Upper lobe of left lung (tissue), 6 donors: ENCODE results near the gene PCDHB13. TPM values are rescaled to one million over a fixed set of nuclear protein-coding genes. Genes with fewer than 3 reads are reported as not detected.
A peak's percentile ranks its signal among the peaks of the same experiment; 100 is the strongest.
"Not testable (repeated sequence)": the region's sequence is repeated elsewhere in the genome, so short reads cannot be mapped to it uniquely, and the experiment has no call there.

Source experiments
- ATAC-seq, 2 donors: fragments of 200-7000 bp; cut with Tn5 transposase; one replicate each; pipeline ENCODE4 v1.9.1; 2022; ENCODE audit warnings: mild to moderate bottlenecking in 2 of 2, moderate library complexity in 2 of 2; ENCODE audit not compliant: low FRiP score in 2 of 2
- DNase-seq, 2 donors: peaks; one replicate each; pipeline ENCODE4 v3.0.0-alpha.2; 2019 to 2020
- H3K27ac ChIP-seq, 4 donors: fragments of 200-600 bp; sonication (generic); one replicate each; pipeline ENCODE4 v1.5.1; 2016 to 2019
- H3K27me3 ChIP-seq, 4 donors: fragments of 200-600 bp; sonication (generic); one replicate each; pipeline ENCODE4 v1.5.1; 2017 to 2019
- H3K36me3 ChIP-seq, 4 donors: fragments of 200-600 bp; sonication (generic); one replicate each; pipeline ENCODE4 v1.5.1; 2016 to 2019
- H3K4me1 ChIP-seq, 4 donors: fragments of 200-600 bp; sonication (generic); one replicate each; pipeline ENCODE4 v1.5.1; 2018 to 2019
- H3K4me3 ChIP-seq, 4 donors: fragments of 200-600 bp; sonication (generic); one replicate each; pipeline ENCODE4 v1.5.1; 2017 to 2019; ENCODE audit warnings: mild to moderate bottlenecking in 2 of 4, moderate library complexity in 1 of 4
- H3K9me3 ChIP-seq, 4 donors: fragments of 200-600 bp; sonication (generic); one replicate each; pipeline ENCODE4 v1.5.1; 2018 to 2019
- EP300 ChIP-seq, 4 donors: sonication (generic); formaldehyde crosslinking; IDR thresholded peaks; one replicate each; pipeline ENCODE4 v1.5.1; 2017; ENCODE audit warnings: antibody characterized with exemption in 4 of 4, control low read depth in 2 of 4
- POLR2A ChIP-seq, 4 donors: fragments of 450-650 bp; IDR thresholded peaks; one replicate each; pipeline ENCODE4 v1.5.1; 2016 to 2017; ENCODE audit warnings: antibody characterized with exemption in 4 of 4, mild to moderate bottlenecking in 2 of 4
- POLR2AphosphoS5 ChIP-seq, 2 donors: sonication (generic); formaldehyde crosslinking; IDR thresholded peaks; one replicate each; pipeline ENCODE4 v1.5.1; 2017; ENCODE audit warnings: antibody characterized with exemption in 2 of 2
- WGBS, 2 donors: methylation state at CpG; one replicate each; pipeline ENCODE4 v1.1.5; 2017 to 2018; 5-methylcytosine and 5-hydroxymethylcytosine counted together
- total RNA-seq, 6 donors: library from RNA; depleted of rRNA in 4 of 6; stranded (reverse); fragments of >200 nt in 4 of 6; gene quantifications; one replicate each; pipeline versions ENCODE4 v1.1.0 to v1.2.1, GENCODE V29; 2016 to 2021
- TF ChIP-seq, protein P1 (sequence below), 6 experiments: fragments of 450-650 bp in 4 of 6; fragments of 200-600 bp in 2 of 6; sonication (generic) in 2 of 6; IDR thresholded peaks; one replicate each; pipeline ENCODE4 v1.5.1; 2016 to 2019; ENCODE audit warnings: antibody characterized with exemption in 6 of 6
- donor health status: DM: no; HTN: no; CAD: no; lungs with moderate emphysema.
- donor health status: DM: no; HTN: yes; CAD: no; lungs with severe emphysema.

Gene PCDHB13
- total RNA-seq, 6 donors from 2014 or later, result 1.2 to 3.1 (median 2.1) TPM

DNA sequence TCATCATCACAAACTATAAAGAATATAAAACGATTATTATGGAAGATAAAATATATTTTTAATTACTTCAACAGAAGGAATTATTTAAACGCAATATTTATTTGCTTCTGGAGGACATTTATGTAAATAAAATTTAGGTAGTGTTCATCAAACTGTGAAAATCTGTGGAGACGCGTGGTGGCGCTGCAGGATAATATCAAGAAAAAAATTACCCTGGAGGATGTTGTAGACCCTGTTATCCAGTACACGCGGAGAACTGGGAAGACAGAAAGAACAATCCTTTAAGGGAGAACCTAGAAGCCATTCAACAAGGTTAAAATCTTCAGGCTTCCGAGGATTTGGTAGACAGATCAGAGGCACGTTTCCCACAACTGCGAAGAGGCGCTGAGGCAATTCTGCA lies 5.2 kb upstream of the PCDHB13 start, which contains the start of gene PCDHB12:
TSS of gene PCDHB12 (plus strand) at position 242 of the 400 bp plus-strand sequence. CDS start 189 bp downstream, outside the sequence.
- DNase-seq (no peak), ATAC-seq (no peak)
- Histone ChIP-seq H3K9me3 (peaks cover 26 to 37% (median 34%) of the 10 kb centered on the region in 4 donors), H3K27me3 (no peaks in the 10 kb centered on the region), H3K27ac (no peak within 1 kb of the TSS), H3K36me3 (no peaks in the 10 kb centered on the region), H3K4me1 (no peaks in the 10 kb centered on the region), H3K4me3 (peak within 1 kb of the TSS in 2 of 4 donors; percentile 17 to 21)
- TF ChIP-seq EP300 (IDR thresholded peaks at IDR 0.05) (no peak), POLR2A (IDR thresholded peaks at IDR 0.05) (no peak), POLR2AphosphoS5 (IDR thresholded peaks at IDR 0.05) (no peak)
- TF ChIP-seq, protein P1, sequence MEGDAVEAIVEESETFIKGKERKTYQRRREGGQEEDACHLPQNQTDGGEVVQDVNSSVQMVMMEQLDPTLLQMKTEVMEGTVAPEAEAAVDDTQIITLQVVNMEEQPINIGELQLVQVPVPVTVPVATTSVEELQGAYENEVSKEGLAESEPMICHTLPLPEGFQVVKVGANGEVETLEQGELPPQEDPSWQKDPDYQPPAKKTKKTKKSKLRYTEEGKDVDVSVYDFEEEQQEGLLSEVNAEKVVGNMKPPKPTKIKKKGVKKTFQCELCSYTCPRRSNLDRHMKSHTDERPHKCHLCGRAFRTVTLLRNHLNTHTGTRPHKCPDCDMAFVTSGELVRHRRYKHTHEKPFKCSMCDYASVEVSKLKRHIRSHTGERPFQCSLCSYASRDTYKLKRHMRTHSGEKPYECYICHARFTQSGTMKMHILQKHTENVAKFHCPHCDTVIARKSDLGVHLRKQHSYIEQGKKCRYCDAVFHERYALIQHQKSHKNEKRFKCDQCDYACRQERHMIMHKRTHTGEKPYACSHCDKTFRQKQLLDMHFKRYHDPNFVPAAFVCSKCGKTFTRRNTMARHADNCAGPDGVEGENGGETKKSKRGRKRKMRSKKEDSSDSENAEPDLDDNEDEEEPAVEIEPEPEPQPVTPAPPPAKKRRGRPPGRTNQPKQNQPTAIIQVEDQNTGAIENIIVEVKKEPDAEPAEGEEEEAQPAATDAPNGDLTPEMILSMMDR (IDR thresholded peaks at IDR 0.05), result no peak
- 22 to 26% methylated on average over 11 of the region's 11 CpGs for WGBS, 2 donors

DNA sequence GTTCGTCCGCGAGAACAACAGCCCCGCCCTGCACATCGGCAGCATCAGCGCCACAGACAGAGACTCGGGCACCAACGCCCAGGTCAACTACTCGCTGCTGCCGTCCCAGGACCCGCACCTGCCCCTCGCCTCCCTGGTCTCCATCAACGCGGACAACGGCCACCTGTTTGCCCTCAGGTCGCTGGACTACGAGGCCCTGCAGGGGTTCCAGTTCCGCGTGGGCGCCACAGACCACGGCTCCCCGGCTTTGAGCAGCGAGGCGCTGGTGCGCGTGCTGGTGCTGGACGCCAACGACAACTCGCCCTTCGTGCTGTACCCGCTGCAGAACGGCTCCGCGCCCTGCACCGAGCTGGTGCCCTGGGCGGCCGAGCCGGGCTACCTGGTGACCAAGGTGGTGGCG lies 3.4 kb upstream of the PCDHB13 start:
- not testable (repeated sequence) for H3K27ac ChIP-seq, H3K36me3 ChIP-seq, H3K27me3 ChIP-seq, ATAC-seq, H3K4me1 ChIP-seq, H3K4me3 ChIP-seq
- 24 to 33% methylated on average over 15 to 18 of the region's 39 CpGs for WGBS, 2 donors
- peaks cover 26 to 50% (median 42%) of the 10 kb centered on the region in 4 donors for H3K9me3 ChIP-seq
- peak in 1 of 2 donors; percentile 69 for DNase-seq

DNA sequence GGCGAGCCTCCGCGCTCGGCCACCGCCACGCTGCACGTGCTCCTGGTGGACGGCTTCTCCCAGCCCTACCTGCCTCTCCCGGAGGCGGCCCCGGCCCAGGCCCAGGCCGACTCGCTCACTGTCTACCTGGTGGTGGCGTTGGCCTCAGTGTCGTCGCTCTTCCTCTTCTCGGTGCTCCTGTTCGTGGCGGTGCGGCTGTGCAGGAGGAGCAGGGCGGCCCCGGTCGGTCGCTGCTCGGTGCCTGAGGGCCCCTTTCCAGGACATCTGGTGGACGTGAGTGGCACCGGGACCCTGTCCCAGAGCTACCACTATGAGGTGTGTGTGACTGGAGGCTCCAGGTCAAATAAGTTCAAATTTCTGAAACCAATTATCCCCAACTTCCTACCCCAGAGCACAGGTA lies 2.9 kb upstream of the PCDHB13 start:
- not testable (repeated sequence) for H3K4me1 ChIP-seq, ATAC-seq, H3K36me3 ChIP-seq, H3K27me3 ChIP-seq, H3K4me3 ChIP-seq, H3K27ac ChIP-seq
- DNase-seq, result peak in 1 of 2 donors; percentile 65
- peaks cover 26 to 54% (median 43%) of the 10 kb centered on the region in 4 donors for H3K9me3 ChIP-seq
- WGBS, 2 donors, result 16 to 21% methylated on average over 5 to 6 of the region's 27 CpGs

DNA sequence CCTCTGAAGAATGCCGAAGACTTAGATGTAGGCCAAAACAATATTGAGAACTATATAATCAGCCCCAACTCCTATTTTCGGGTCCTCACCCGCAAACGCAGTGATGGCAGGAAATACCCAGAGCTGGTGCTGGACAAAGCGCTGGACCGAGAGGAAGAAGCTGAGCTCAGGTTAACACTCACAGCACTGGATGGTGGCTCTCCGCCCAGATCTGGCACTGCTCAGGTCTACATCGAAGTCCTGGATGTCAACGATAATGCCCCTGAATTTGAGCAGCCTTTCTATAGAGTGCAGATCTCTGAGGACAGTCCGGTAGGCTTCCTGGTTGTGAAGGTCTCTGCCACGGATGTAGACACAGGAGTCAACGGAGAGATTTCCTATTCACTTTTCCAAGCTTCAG lies 864 bp downstream of the PCDHB13 start:
- H3K36me3 ChIP-seq, ATAC-seq, H3K4me3 ChIP-seq, DNase-seq, H3K27ac ChIP-seq, H3K27me3 ChIP-seq, H3K4me1 ChIP-seq: not testable (repeated sequence)
- WGBS, 2 donors, result 54% methylated on average over 5 to 12 of the region's 12 CpGs
- peaks cover 51 to 71% (median 58%) of the 10 kb centered on the region in 4 donors for H3K9me3 ChIP-seq

DNA sequence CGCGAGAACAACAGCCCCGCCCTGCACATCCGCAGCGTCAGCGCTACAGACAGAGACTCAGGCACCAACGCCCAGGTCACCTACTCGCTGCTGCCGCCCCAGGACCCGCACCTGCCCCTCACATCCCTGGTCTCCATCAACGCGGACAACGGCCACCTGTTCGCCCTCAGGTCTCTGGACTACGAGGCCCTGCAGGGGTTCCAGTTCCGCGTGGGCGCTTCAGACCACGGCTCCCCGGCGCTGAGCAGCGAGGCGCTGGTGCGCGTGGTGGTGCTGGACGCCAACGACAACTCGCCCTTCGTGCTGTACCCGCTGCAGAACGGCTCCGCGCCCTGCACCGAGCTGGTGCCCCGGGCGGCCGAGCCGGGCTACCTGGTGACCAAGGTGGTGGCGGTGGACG lies 1.8 kb downstream of the PCDHB13 start:
- not testable (repeated sequence) for H3K4me3 ChIP-seq, ATAC-seq, H3K27me3 ChIP-seq, H3K27ac ChIP-seq, H3K36me3 ChIP-seq, H3K4me1 ChIP-seq
- H3K9me3 ChIP-seq, result peaks cover 49 to 67% (median 60%) of the 10 kb centered on the region in 4 donors
- WGBS, 2 donors, result 12 to 44% methylated on average over 6 to 33 of the region's 40 CpGs
- peak in 1 of 2 donors; percentile 61 for DNase-seq

DNA sequence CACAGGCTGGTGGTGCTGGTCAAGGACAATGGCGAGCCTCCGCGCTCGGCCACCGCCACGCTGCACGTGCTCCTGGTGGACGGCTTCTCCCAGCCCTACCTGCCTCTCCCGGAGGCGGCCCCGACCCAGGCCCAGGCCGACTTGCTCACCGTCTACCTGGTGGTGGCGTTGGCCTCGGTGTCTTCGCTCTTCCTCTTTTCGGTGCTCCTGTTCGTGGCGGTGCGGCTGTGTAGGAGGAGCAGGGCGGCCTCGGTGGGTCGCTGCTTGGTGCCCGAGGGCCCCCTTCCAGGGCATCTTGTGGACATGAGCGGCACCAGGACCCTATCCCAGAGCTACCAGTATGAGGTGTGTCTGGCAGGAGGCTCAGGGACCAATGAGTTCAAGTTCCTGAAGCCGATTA lies 2.3 kb downstream of the PCDHB13 start:
- H3K36me3 ChIP-seq, H3K27ac ChIP-seq, H3K4me3 ChIP-seq, ATAC-seq, H3K4me1 ChIP-seq, H3K27me3 ChIP-seq: not testable (repeated sequence)
- 30 to 41% methylated on average over 11 to 18 of the region's 26 CpGs for WGBS, 2 donors
- peaks cover 48 to 65% (median 60%) of the 10 kb centered on the region in 4 donors for H3K9me3 ChIP-seq
- DNase-seq, result peak in 1 of 2 donors; percentile 58

DNA sequence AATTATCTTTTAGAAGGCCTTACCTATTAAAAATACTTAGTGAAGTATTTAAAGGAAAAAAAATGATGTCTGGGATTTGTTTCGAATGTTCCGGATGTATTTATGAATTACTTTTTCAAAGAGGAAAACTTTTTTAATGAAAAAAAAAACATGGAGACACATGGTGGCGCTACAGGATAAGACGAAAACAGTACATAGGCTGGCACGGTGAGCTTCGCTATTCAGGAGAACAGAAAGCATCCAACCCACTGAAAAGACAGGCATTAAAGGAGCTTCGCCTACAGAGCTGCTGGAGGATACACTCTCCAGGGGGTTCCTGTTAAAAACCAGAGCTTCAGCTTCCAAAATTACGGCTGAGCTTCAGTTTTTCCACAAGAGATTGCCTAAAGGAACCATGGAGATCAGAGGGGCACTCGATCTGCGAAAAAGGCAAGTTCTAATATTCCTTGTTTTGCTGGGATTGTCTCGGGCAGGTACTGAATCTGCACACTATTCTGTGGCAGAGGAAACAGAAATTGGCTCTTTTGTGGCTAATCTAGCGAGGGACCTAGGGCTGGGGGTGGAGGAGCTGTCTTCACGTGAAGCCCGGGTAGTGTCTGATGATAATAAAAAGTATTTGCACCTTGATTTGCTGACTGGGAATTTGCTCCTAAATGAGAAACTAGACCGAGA lies 9.5 kb downstream of the PCDHB13 start, which contains the start of gene PCDHB14:
TSS of gene PCDHB14 (plus strand) at position 232 of the 672 bp plus-strand sequence. CDS start at position 395, 163 bp downstream.
- DNase-seq, result no peak
- WGBS, 2 donors, result 23 to 31% methylated on average over 15 of the region's 15 CpGs
- peak within 1 kb of the TSS in 3 of 4 donors; percentile 2 to 26 (median 7) for H3K4me3 ChIP-seq
- no peaks in the 10 kb centered on the region for H3K4me1 ChIP-seq
- H3K9me3 ChIP-seq, result peaks cover 57 to 81% (median 67%) of the 10 kb centered on the region in 4 donors
- no peaks in the 10 kb centered on the region for H3K36me3 ChIP-seq
- no peaks in the 10 kb centered on the region for H3K27me3 ChIP-seq
- TF ChIP-seq POLR2AphosphoS5 (IDR thresholded peaks at IDR 0.05) (no peak), POLR2A (IDR thresholded peaks at IDR 0.05) (no peak)
- H3K27ac ChIP-seq, result no peak within 1 kb of the TSS
- ATAC-seq, result no peak

DNA sequence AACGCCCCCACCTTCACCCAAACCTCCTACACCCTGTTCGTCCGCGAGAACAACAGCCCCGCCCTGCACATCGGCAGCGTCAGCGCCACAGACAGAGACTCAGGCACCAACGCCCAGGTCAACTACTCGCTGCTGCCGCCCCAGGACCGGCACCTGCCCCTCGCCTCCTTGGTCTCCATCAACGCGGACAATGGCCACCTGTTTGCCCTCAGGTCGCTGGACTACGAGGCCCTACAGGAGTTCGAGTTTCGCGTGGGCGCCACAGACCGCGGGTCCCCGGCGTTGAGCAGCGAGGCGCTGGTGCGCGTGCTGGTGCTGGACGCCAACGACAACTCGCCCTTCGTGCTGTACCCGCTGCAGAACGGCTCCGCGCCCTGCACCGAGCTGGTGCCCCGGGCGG lies 11.1 kb downstream of the PCDHB13 start:
- not testable (repeated sequence) for ATAC-seq, H3K27me3 ChIP-seq, H3K4me3 ChIP-seq, H3K4me1 ChIP-seq, H3K36me3 ChIP-seq, H3K27ac ChIP-seq
- WGBS, 2 donors, result 21 to 30% methylated on average over 19 to 32 of the region's 40 CpGs
- peaks cover 42 to 65% (median 56%) of the 10 kb centered on the region in 4 donors for H3K9me3 ChIP-seq
- peak in 1 of 2 donors; percentile 73 for DNase-seq

DNA sequence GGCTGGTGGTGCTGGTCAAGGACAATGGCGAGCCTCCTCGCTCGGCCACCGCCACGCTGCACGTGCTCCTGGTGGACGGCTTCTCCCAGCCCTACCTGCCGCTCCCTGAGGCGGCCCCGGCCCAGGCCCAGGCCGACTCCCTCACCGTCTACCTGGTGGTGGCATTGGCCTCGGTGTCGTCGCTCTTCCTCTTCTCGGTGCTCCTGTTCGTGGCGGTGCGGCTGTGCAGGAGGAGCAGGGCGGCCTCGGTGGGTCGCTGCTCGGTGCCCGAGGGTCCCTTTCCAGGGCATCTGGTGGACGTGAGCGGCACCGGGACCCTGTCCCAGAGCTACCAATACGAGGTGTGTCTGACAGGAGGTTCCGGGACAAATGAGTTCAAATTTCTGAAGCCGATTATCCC lies 11.7 kb downstream of the PCDHB13 start:
- 38 to 40% methylated on average over 20 to 21 of the region's 30 CpGs for WGBS, 2 donors
- not testable (repeated sequence) for H3K36me3 ChIP-seq

More for the DNA sequence above, 11.7 kb downstream of the PCDHB13 start:
- not testable (repeated sequence) for H3K27ac ChIP-seq, H3K27me3 ChIP-seq, H3K4me1 ChIP-seq, ATAC-seq, H3K4me3 ChIP-seq
- DNase-seq, result peak in 1 of 2 donors; percentile 59
- peaks cover 44 to 61% (median 57%) of the 10 kb centered on the region in 4 donors for H3K9me3 ChIP-seq
